OCI-LY3 (cell line): ENCODE data around the gene STAT5A.

ENCODE experiments used
- H2AFZ ChIP-seq: fragments of 200-600, 300-600 bp; shearing (Covaris generic); 2 replicates; pipeline ENCODE4 v1.6.0; 2014; ENCODE audit warnings: antibody characterized with exemption, low read depth, low read length
- H3K27ac ChIP-seq: fragments of 200-600, 300-600 bp; sonication (generic); 2 replicates; pipeline ENCODE4 v1.5.1; 2014; ENCODE audit warnings: mild to moderate bottlenecking, low read length, moderate library complexity, mixed read lengths
- H3K27me3 ChIP-seq: fragments of 200-600, 300-600 bp; sonication (generic); 2 replicates; pipeline ENCODE4 v1.6.1; 2014; ENCODE audit warnings: low read depth, low read length, mixed read lengths
- H3K36me3 ChIP-seq: fragments of 200-600, 300-600 bp; sonication (generic); replicated peaks from 2 replicates; pipeline ENCODE3; 2014; ENCODE audit warnings: low read depth, low read length, mixed read lengths
- H3K4me1 ChIP-seq: fragments of 300-600, 200-600 bp; sonication (generic); 2 replicates; pipeline ENCODE4 v1.6.1; 2014; ENCODE audit warnings: low read length, mixed read lengths
- H3K4me2 ChIP-seq: fragments of 200-600, 300-600 bp; sonication (generic); 2 replicates; pipeline ENCODE4 v1.6.1; 2014; ENCODE audit warnings: low read length, mixed read lengths
- H3K4me3 ChIP-seq: fragments of 300-600, 200-600 bp; sonication (generic); 2 replicates; pipeline ENCODE4 v1.5.1; 2014; ENCODE audit warnings: antibody characterized with exemption, mild to moderate bottlenecking, low read length, moderate library complexity
- H3K79me2 ChIP-seq: fragments of 300-600, 200-600 bp; shearing (Covaris generic); 2 replicates; pipeline ENCODE4 v1.6.1; 2014; ENCODE audit warnings: mild to moderate bottlenecking, low read length, mixed read lengths
- H3K9ac ChIP-seq: fragments of 300-600, 200-600 bp; shearing (Covaris generic); 2 replicates; pipeline ENCODE4 v1.6.0; 2014; ENCODE audit warnings: mild to moderate bottlenecking, low read length, moderate library complexity
- H3K9me3 ChIP-seq: fragments of 200-600, 300-600 bp; shearing (Covaris generic); 2 replicates; pipeline ENCODE4 v1.6.1; 2014; ENCODE audit warnings: low read length, mixed read lengths; ENCODE audit not compliant: insufficient read depth
- H4K20me1 ChIP-seq: fragments of 200-600, 300-600 bp; sonication (generic); 2 replicates; pipeline ENCODE4 v1.6.1; 2016; ENCODE audit warnings: low read length, mixed read lengths; ENCODE audit not compliant: insufficient read depth
- CTCF ChIP-seq: fragments of 200-600, 300-600 bp; sonication (generic); IDR thresholded peaks from 2 replicates; pipeline ENCODE4 v1.5.1; 2014; ENCODE audit warnings: antibody characterized with exemption, low read length, low read depth
- EZH2phosphoT487 ChIP-seq: fragments of 200-600 bp; shearing (Covaris generic); IDR thresholded peaks from 2 replicates; pipeline ENCODE4 v1.6.1; 2018; ENCODE audit warnings: antibody characterized with exemption, mixed run types, low read depth

STAT5A gene

GRCh38 chr17:42283241-42284023, 4.9 kb upstream of the STAT5A start:
- Histone ChIP-seq H3K27ac (no peak overlapping the region), H3K4me3 (no peak overlapping the region), H4K20me1 (no peaks in the 10 kb centered on the region), H2AFZ (no peak overlapping the region), H3K9me3 (no peaks in the 10 kb centered on the region), H3K9ac (no peak overlapping the region), H3K36me3 (no peaks in the 10 kb centered on the region), H3K4me2 (no peak overlapping the region), H3K4me1 (peaks cover 28% of the 10 kb centered on the region), H3K79me2 (peaks cover 30% of the 10 kb centered on the region), H3K27me3 (no peaks in the 10 kb centered on the region)
- TF ChIP-seq EZH2phosphoT487 (no peak), CTCF (no peak)

GRCh38 chr17:42284024-42284369, 4.3 kb upstream of the STAT5A start:
- no peak overlapping the region for H2AFZ ChIP-seq
- no peak overlapping the region for H3K4me2 ChIP-seq
- no peaks in the 10 kb centered on the region for H3K27me3 ChIP-seq
- TF ChIP-seq CTCF (no peak), EZH2phosphoT487 (no peak)
- H3K4me1 ChIP-seq: peaks cover 33% of the 10 kb centered on the region
- H3K4me3 ChIP-seq: no peak overlapping the region
- no peak overlapping the region for H3K9ac ChIP-seq
- H3K27ac ChIP-seq: no peak overlapping the region
- no peaks in the 10 kb centered on the region for H3K36me3 ChIP-seq
- no peaks in the 10 kb centered on the region for H4K20me1 ChIP-seq
- H3K79me2 ChIP-seq: peaks cover 35% of the 10 kb centered on the region
- H3K9me3 ChIP-seq: no peaks in the 10 kb centered on the region

- Histone ChIP-seq H3K9me3 (no peaks in the 10 kb centered on the region), H3K9ac (no peak overlapping the region), H3K4me1 (peaks cover 38% of the 10 kb centered on the region), H4K20me1 (no peaks in the 10 kb centered on the region), H3K4me3 (no peak overlapping the region), H3K4me2 (no peak overlapping the region), H3K27me3 (no peaks in the 10 kb centered on the region), H3K36me3 (peaks cover 4% of the 10 kb centered on the region), H2AFZ (no peak overlapping the region), H3K27ac (no peak overlapping the region), H3K79me2 (peaks cover 41% of the 10 kb centered on the region)
- TF ChIP-seq CTCF: no peak
- TF ChIP-seq EZH2phosphoT487: no peak
Observed at GRCh38 chr17:42284566-42284965, 3.7 kb upstream of the STAT5A start.

GRCh38 chr17:42285346-42286050, 2.8 kb upstream of the STAT5A start:
- Histone ChIP-seq H3K9me3 (no peaks in the 10 kb centered on the region), H2AFZ (no peak overlapping the region), H3K4me3 (no peak overlapping the region), H3K27ac (0 out of 2 replicates have a peak overlapping the region, but pooled peaks have one; percentile 0), H3K27me3 (no peaks in the 10 kb centered on the region), H3K4me1 (peaks cover 48% of the 10 kb centered on the region), H3K79me2 (peaks cover 50% of the 10 kb centered on the region), H3K36me3 (peaks cover 12% of the 10 kb centered on the region), H3K4me2 (peak overlapping the region; percentile 98), H4K20me1 (0 out of 2 replicates have a peak, but pooled peaks cover 3% of the 10 kb centered on the region), H3K9ac (no peak overlapping the region; the same call in 1 of the 2 replicates)
- TF ChIP-seq CTCF (no peak), EZH2phosphoT487 (no peak)
